HUDEP-2 (cell line): ENCODE measurements around the gene SYNDIG1L.
"Not testable (repeated sequence)": the region's sequence is repeated elsewhere in the genome, so short reads cannot be mapped to it uniquely, and the experiment has no call there.

Experiments
- DNase-seq, 76 experiments: peaks; one replicate each; lab custom pipeline; 2025; ENCODE audit not compliant: unreplicated experiment in 76 of 76; lab: John Stamatoyannopoulos, UW

The SYNDIG1L gene

GRCh38 chr14:74426202-74426582 is at the start of gene SYNDIG1L:
Gene SYNDIG1L (minus strand): TSS chr14:74426210. CDS start chr14:74409744, 16,466 bp downstream.
- no peak for DNase-seq

GRCh38 chr14:74475678-74476077 is 49.7 kb upstream of the SYNDIG1L start:
- no peak for DNase-seq

GRCh38 chr14:74474376-74474775 is 48.4 kb upstream of the SYNDIG1L start:
- no peak for DNase-seq

- DNase-seq = no peak
Measured at GRCh38 chr14:74472601-74473000, 46.6 kb upstream of the SYNDIG1L start.

GRCh38 chr14:74469548-74470518 is 43.8 kb upstream of the SYNDIG1L start:
- DNase-seq = no peak

- no peak for DNase-seq
Measured at GRCh38 chr14:74468513-74468912, 42.5 kb upstream of the SYNDIG1L start.

GRCh38 chr14:74465335-74465734 is 39.3 kb upstream of the SYNDIG1L start:
- DNase-seq = no peak

DNA sequence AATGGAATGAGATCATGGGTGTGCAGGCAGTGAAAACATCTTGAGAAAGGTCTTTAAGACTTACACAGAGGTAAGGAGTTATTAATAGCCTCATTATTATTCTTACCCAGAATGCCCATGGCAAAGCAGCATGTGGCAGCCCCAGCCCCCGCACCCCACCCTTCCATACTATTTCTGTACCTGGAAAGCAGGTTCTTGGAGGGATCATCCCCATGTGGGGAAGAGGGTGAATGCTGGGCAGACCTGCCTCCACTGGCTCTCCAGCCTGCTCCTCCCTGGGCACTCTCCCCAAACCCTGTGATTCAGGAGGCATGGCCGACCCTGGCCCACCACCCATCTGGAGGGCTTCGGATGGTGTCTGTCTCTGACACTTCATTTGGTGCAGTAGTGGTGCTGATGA is 38.8 kb upstream of the SYNDIG1L start:
- DNase-seq = no peak

GRCh38 chr14:74463697-74464096 is 37.7 kb upstream of the SYNDIG1L start:
- DNase-seq = no peak

- no peak for DNase-seq
Measured at GRCh38 chr14:74462993-74463392, 37.0 kb upstream of the SYNDIG1L start.

DNA sequence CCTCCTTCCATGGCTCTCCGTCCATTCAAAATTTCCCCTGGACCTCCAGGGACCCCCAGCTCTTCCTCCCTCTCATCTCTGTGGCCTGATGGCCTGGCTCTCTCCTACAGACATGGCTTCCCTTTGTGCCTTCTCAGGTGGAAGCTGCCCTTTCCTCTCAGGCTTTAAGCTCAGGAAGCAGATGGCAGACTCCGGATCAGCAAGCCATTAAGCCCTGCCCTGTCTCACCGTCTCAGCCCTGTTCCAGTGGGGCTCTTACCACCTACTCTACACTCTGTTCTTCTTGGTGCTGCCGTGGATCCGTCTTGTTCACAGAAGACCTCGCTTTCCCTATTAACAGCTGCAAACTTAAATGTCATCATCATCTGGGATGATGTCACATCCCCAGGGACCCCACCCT is 34.0 kb upstream of the SYNDIG1L start:
- no peak for DNase-seq

DNA sequence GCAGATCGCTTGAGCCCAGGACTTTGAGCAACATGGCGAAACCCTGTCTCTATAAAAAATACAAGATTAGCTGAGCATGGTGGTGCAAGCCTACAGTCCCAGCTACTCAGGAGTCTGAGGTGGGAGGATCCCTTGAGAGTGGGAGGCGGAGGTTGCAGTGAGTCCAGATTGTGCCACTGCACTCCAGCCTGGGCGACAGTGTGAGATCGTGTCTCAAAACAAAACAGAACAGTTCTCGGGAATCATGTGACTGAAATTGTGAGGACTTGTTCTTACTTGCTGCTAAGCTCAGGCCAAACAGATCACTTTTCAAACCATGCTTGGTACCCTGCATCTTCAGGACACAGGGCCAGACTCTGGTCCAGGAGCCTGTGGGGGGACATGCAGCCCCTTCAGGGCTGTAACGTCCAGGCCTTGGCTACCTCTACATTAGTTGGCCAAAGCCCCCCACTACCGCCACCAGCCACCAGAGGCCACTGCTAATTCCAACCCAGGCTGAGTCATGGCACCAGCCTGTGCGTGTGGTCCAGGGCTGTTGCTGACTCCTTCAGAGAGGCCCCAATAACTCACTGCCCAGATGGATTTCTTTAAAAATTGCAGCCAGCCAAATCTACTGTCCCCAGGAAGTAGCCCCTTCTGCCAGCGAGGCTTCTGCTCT is 33.4 kb upstream of the SYNDIG1L start:
- DNase-seq = peak in 32 of 76 experiments; percentile 2 to 51 (median 12)

DNA sequence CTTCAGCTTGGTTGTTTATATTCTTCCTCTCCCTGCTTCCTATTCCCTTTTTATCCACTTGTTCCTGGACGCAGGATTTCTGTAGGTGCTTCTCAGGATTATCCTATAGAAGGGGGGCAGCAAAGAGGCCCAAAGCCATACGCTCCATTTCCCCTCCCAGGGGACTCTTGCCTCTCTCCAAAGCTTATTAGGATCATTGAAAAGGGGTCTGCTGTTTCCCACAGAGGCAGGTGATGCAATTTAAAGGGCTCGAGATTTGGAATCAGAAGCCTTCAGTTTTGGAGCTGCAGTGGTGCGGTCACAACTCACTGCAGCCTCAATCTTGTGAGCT is 31.5 kb upstream of the SYNDIG1L start:
- DNase-seq = no peak

DNA sequence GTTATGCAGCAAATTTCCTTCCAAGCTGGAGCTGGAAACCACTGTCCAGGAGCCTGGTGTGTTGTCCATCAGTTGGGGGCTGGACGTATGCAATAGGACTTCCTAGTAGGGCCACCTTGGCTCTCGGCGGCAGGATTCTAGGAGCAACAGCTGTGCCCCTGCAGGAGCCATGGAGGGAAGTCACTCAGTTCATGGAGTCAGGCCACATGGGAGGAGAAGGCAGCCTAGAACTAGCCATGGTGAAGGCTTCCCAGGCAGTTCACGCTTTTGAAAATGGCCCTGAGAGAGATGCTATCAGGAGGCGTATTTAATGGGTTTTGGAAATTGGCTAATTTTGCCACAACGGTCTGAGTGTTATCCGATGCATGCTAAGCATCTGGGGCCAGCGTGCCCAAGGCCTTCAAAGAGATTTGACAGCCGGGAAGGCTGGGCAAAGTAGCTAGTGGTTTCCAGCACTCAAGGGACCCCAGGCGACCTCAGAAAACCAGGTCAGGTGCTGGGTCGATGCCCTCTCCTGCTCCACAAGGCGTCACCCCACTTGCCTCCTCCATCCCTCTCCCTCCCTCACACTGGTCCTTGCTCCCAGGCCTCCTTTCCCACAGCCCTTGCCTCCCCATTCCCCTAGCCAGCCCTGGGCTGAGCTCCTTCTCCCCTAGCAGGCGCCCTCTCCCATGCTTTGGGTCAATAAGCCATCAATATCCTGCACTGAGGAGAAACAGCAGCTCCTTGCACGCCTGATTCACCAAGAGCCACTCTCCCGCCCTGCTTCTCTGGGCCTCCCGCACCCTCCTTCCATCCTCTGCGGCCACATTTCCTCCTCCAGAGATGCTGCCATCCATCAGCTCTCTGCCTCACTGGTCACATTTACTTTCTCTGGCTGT is 30.9 kb upstream of the SYNDIG1L start:
- DNase-seq = no peak

DNA sequence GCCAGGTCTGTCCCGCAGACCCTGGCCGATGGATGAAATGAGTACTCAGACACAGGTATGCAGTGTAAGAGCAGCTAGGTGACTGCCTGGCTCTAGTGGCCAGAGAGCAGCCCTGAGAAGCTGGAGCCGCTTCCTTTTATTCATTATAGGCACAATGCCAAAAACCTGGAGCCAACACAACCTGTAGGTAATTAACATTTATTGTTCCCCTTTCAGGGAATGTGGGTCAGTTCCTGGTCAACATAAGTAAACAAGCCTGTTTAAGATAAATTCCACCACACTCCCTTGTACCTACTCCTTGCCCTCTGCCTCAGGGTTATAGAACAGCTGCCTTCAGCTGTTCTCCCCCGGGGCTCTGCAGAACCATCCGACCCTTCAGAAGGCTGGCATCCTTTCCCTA is 28.4 kb upstream of the SYNDIG1L start:
- not testable (repeated sequence) for DNase-seq

GRCh38 chr14:74444866-74445265 is 18.9 kb upstream of the SYNDIG1L start:
- DNase-seq = no peak

DNA sequence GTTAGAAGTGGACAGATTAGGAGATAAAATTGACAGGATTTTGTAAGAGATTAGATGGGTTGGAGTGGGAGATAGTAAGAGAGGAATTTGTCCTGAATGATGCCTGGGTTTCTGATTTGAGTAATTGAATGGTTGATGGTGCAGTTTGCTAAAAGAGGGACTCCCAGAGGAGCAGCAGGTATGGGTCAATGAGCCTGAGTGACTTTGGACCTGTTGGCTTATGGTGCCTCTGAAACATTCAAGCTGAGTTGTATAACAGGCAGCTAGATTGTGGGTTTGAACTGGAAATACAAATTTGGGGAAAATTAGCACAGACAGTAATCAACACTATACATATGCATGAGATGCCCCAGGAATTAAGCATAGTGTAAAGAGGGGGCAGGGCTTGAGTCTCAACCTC is 16.7 kb upstream of the SYNDIG1L start:
- DNase-seq = no peak

- DNase-seq = no peak
Measured at GRCh38 chr14:74441113-74441512, 15.1 kb upstream of the SYNDIG1L start.

DNA sequence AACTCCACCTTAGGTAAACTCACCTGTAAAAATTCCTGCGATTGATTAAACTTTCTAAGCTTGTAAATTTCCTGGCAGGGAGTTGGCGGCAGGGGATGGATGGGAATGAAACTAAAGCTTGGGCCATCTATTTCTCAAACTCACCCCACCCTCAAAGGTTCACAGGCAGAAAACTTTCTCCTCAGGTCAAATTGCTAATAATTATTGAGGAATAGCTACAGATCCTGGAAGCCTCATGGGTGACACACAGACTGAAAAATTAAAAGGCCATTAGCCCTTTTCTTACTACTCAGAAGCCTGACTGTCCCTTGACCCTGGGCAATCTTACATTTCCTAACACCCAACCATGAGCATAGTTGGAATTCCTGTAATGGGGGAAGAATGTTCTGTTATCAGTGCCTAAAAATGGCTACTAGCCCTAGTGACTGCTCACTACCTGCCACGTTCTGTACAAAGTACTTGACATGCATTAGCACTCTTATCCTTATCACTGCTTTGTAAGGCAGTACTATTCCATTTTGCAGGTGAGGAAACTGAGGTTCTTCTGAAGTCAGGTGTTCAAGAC is 12.4 kb upstream of the SYNDIG1L start:
- no peak for DNase-seq

GRCh38 chr14:74437496-74438053 is 11.6 kb upstream of the SYNDIG1L start:
- DNase-seq = peak in 1 of 76 experiments; percentile 2
